Glomerular visceral epithelial cell (primary cell): ENCODE data around the gene NKAIN4.
A peak's percentile ranks its signal among the peaks of the same experiment; 100 is the strongest.
"Not testable (repeated sequence)": the region's sequence is repeated elsewhere in the genome, so short reads cannot be mapped to it uniquely, and the experiment has no call there.

Experiments used
- DNase-seq: peaks from one replicate; pipeline ENCODE4 v3.0.0-alpha.2; 2016; ENCODE audit errors: extremely low spot score

NKAIN4 gene

DNA sequence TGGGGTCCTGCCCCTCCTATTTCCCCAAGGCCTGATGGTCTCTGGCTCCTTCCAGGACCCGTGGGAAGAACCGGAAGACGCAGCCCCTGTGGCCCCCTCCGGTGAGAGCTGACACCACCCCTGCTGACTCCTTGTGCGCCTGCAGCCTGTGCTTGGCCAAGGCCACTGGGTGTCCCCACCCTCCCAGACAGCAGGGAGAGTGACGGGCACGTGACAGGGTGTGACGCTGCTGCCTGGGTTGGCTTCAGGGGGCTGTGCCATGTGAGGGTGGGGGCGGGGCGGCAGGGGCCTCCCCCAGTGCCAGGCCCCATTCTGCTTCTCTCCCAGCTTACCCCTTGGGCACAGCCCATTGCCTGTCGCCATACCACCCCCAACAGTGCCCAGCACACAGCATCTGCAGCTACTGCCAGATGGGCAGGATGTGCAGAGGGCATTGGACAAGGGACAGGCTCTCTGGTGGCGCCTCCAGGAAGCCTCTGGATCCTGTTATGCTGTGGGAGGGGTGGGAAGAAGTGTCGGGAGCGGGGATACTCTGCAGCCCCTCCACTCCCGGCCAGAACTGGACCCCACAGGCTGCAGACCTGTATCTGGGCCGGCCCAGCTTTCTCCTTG is 15.6 kb downstream of the NKAIN4 start:
- DNase-seq, result no peak

DNA sequence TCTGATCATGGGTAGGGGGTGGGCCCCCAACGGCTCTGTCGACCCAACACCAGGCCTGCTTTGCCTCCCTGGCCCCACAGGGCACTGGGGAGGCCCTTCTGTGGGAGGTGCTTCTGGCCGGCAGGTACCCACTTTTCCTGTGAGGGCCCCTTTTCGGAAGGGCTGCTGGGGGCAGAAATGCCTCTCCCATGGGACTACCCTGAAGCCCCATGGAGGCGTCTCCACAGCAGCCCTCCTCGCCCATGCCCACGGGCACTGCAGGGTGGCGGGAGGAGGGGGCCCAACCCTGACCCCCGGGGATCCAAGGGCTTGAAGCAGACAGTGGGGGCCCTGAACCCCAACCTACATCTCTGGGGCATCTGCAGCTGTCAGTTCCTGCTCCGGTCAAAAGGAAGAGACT is 16.2 kb downstream of the NKAIN4 start:
- DNase-seq, result no peak

DNA sequence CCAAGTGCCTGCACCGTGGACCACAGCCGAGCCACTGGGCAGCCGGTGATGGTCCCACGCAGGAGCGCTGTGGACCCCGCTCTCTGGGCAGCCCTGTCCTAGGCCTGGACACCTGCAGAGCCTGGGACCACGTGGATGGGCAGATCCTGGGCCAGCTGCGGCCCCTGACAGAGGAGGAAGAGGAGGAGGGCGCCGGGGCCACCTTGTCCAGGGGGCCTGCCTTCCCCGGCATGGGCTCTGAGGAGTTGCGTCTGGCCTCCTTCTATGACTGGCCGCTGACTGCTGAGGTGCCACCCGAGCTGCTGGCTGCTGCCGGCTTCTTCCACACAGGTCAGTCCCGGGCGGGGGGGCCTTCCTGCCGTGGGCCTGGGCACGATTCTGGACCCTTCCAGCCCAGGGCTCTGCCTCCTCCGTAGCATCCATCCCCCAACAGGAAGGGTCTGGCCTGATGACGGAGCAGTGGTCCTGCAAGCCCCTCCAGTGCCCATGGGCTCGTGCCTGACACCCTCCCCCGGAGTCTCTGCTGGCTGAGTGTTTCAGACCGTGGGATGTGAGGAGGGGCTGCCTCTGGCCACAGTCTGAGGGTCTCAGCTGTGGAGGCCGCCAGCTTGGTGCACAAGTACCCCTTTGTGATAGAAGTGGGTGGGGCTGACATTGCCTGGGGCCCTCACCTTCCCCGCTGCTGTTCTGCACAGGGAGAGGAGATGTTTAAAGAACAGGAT is 18.0 kb downstream of the NKAIN4 start:
- no peak for DNase-seq

DNA sequence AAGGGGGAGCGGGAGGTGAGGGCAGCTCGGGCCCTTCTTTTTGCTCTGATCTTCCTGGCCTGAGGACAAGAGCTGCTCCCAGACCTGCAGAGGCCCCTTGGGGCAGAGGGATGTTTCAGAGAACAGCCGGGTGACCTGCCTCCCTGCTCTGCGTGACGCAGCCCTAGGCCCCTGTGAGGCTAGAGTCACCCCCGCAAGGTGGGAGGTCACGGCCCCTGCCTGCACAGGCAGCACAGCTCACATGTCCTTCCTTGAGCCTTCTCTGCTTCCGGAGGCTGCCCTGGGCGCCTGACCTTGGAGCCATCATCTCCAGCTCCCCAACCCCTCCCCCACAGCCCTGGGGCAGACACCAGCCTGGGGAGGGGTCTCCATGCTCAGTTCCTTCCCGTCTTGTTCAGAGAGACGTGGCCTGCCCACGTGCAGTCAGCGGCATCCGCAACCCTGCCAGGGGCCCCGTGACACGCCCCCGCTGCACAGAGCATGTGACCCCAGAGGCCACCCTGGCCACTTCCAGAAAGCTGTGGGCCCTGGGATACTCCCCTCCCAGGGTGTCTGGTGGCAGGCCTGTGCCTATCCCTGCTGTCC is 18.8 kb downstream of the NKAIN4 start, which contains the start of gene BIRC7:
Gene BIRC7, plus strand, starts transcription at position 507 of the 585 bp plus-strand sequence. CDS start 192 bp downstream, outside the sequence.
- no peak for DNase-seq

DNA sequence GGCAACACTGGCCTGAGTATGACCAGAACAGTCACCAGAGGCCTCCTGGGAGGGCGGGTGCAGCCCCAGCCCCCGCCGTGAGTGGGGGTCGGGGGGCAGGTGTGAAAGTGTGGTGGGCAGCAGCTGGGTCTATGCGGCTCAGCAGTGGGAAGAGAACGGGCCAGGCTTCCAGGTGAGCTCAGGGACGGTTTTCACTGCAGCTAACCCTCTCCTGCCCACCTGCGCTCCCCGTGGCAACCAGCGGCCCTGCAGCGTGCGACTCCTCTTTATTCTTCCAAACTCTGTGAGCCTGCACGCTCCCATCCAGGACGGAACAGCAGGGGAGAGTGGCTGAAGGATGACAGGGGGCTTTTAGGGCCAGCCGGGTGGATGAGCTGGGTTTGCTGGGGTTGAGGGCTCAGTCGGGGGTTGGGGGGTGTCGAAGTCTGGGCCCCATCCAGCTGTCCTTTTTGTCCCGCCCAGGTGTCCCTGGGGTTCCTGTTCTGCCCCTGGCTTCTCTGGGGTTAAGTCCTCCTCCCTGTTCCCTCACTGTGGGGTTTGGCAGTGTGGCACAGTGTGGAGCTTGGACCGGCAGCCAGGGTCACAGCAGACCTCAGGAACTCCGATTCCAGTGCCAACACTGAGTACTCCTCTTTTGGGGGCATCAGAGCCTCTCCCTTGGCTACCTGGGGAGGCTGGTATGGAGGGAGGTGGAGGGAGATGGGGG is 19.4 kb downstream of the NKAIN4 start:
- no peak for DNase-seq

DNA sequence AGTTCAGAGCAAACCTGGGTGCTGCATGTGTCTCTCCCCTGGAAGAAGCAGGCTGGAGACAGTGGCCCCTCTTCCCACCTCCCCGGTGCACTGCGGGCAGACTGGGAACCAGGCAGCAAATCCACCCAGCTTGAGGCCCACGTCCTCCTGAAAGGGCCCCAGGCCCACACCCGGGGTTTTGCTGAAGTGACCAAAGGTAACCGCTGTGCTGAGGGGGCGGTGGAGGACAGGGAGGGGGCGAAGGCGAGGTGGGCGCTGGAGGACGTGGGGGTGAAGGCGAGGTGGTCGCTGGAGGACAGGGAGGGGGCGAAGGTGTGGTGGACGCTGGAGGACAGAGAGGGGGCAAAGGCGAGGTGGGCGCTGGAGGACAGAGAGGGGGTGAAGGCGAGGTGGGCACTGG is 20.3 kb downstream of the NKAIN4 start:
- DNase-seq, result no peak

DNA sequence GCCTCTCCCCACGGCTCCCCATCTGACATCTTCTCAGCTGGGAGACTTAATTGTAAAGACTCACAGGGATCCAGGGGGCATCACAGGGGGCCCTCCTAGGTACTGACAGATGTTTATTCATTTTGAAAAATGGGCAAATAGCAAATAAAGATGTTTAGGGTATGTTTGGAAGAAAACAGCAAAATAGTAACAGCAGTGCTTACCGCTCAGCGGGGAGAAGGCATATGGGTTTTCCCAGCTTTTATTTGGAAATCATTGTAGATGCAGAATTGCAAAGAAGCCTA is 21.3 kb downstream of the NKAIN4 start:
- no peak for DNase-seq

DNA sequence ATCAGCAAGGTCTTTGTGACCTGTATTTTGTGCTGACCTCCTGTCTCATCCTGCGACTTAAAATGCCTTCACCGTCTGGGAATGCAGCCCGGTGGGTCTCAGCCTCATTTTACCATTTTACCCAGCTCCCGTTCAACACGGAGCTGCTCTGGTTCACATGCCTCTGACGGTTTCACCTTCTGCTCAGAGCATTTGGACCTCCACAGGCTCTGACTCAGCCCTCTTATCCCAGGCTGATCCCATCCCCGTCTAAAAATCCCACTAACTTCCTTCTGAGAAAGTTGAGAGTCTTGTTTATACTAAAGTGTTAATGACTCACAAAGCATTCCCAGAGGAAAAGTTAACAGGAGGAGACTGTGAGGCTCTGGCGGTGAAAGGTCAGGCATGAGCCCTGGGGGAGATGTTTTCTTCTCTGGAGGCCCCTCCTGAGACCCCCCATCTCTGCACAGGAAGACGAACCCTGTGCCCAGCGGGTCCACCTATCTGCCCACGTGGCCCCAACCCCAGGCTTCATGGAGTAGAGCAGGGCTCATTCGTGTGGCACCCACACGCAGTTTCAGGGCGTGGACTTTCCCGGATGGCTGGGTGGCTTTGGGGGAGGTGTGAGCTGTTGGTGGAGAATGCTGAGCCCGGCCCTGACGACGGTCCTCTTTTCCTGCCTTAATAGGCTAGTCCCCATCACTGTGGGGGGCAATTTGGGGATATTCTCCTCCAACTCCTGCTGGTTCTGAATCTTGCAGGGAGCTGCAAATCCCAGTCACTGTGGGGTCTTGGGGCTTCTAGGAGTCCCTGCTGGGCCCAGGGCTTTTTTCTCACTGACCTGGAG is 21.8 kb downstream of the NKAIN4 start:
- peak; percentile 98 for DNase-seq

DNA sequence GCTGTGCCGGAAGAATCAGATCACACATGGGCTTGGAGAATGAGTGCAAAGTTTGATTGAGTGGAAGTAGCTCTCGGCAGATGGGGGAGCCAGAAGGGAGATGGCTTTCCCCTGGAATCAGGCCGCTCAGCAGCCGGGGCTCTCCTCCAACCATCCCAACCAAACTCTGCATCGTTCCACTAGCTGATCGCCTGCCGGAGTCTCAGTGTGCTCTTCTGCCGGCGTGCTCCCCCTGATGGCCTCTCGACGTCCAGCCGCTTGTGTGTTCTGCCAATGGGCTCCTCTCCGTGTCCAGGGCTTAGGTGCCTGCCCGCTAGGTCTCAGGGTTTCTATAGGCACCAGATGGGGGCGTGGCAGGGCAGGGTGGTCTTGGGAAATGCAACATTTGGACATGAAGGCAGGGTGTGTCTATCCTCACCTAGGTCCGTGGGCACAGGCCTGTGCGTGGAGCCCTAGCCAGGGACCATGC is 23.4 kb downstream of the NKAIN4 start:
- DNase-seq, result peak; percentile 58

DNA sequence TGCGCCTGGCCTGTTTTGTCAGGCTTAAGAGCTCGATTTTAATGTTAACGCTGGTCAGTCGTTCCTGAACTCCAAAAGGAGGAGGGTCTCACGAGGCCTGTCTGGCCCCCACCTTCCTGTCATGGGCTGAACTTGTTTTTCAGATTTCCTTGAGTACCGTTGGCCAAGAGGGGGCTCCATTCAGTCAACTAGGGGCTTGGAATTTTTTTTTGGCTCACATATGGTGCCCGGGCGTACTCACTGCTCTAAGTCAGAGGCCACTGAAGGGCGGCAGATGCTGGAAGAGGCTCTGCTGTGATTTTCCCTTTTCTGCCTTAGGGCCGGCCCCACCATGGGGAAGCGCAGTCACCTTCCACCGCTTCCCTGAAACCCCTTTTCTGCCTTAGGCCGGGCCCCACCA is 25.5 kb downstream of the NKAIN4 start:
- DNase-seq, result no peak

DNA sequence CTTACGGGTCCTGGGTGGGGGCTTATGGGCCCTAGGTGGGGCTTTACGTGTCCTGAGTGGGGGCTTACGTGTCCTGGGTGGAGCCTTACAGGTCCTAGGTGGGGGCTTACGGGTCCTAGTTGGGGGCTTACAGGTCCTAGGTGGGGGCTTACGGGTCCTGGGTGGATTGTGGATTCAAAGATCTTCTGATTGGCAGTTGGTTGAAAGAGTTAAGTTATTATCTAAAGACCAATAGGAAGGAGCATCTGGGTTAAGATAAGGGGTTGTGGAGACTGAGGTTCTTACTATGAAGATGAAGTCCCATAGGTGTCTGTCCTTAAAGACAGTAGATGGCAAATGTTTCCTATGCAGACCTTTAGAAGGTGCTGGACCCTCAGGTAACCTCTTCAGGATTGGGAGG is 27.0 kb downstream of the NKAIN4 start:
- DNase-seq, result no peak

DNA sequence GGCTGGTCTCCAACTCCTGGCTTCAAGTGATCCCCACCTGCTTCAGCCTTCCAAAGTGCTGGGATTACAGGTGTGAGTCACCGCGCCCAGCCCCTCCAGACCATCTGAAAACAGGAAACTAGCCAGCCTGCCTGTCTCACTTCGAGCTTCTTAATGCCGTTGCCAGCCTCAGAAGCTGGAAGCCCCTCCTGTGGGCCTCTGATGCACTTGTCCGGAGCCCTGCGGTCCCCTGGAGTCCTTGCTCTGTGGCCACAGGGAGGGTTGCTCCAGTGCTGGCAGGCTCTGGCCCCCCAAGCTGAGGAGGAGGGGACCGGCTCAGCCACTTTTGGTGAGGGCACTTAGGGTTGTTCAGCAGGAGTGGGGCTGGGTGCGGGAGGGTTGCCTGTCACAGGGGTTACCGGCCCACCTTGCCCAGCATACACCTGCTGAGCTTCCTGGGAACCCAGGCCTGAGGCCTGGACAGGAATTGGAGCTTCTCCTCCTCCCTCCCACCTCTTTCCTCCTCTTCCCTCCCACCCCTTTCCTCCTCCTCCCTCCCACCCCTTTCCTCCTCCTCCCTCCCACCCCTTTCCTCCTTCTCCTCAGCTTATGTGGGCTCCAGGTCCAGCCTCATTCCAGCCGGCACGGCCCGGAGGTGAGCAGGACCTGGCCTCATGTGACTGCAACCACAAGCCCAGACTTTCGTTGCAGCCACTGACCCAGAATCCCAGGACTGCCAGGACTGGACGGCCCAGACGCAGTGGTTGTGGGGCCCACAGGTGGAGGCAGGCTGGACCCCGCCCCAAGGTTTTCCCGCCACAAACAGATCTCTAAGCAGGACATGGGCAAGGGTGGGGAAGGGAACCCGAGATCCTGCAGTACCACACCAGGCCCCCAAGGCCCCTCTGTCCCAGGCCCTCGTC is 28.0 kb downstream of the NKAIN4 start:
- DNase-seq, result peak; percentile 76

DNA sequence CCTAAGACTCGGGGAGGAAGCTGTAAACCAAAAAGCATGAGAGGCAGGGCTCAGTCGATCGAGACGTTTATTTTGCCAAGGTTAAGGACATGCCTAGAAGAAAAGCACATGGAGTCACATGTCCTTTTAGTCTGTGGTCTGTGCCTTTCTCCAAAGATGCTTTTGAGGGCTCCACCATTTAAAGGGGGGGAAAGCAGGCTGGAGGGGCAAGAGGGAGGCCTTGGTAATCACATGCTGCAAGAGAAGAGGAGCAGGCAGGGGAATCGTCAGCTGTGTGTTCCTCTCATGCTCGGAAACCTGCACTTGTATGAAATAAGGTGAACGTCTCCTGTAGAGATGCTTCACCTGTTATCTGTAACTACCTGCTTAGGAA is 29.2 kb downstream of the NKAIN4 start:
- no peak for DNase-seq

DNA sequence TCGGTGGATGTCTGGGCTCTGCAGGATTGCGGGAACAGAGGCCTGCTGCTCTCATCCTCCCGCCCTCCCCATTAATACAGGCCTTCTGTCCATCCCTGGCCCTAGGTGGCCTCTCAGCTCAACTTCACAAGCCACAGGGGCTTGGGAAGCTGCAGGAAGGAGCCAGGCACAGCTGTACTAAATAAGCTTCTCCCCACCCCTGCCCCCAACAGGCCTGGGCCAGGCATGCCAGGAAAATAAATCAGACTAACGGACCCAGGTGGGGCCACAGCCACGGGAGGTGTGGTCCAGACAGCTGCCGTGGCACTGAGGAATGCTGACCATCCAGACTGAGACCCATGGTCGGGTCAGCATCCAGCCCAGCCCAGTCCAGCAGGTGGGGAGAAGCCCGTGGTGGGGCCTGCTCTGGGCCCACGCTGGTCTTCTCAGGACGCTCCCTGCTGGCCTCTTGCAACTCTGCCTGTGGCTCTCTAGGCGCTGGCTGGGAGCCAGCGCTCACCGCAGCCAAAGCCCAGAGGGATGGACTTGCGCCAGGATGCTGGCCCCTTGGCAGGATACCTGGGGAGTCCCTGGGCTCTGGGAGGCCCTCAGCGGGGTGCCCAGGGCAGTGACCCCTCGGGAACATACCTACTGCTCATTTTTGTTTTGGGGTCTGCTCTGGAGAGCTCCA is 29.7 kb downstream of the NKAIN4 start:
- peak; percentile 99 for DNase-seq

DNA sequence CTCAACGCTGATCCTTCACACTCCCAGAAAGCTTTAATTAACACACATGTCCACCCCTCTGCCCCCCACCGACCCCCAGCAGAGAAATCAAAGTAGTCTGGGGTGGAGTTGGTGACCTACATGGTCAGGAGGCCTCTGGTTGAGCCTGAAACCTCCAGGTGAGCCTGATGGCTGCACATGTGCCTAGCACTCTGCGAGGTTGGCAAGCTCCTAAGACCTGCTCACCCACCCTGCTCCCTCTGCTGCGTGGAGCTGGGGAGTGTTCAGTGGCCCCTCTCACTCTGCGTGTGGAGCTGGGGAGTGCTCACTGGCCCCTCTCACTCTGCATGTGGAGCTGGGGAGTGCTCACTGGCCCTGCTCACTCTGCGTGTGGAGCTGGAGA is 30.4 kb downstream of the NKAIN4 start:
- no peak for DNase-seq

DNA sequence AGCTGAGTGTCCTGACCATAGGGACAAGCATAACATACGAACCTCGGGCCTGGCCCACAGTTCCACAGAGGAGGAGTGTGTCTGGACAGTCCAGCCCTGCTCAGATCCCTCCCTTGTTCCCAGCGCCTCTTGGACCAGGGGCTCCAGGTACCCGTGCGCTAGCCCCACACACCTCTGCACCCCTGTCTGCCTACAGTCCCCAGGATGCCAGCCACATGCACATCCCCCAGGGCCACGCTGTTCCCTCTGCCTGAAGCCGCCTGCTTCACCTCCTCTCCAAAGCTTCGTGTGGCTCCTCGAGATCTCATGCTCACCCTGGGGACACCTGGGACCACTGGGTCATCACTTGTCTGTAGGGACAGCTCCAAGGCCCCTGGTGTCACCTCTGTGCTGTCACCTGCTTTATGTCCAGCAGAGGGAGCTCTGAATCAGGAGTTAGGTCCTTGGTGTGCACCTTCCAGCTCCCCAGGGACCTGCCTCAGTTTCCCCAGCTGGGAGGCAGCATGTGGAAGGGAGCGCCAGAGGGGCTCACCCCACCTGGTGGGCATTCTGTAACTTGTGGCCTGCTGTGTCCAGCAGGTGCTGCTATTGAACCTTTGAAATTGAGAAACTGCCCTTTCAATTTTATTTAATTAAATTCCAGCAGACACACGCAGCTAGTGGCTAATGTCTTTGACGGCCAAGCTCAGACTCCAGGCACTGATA is 31.0 kb downstream of the NKAIN4 start:
- DNase-seq, result peak; percentile 57

DNA sequence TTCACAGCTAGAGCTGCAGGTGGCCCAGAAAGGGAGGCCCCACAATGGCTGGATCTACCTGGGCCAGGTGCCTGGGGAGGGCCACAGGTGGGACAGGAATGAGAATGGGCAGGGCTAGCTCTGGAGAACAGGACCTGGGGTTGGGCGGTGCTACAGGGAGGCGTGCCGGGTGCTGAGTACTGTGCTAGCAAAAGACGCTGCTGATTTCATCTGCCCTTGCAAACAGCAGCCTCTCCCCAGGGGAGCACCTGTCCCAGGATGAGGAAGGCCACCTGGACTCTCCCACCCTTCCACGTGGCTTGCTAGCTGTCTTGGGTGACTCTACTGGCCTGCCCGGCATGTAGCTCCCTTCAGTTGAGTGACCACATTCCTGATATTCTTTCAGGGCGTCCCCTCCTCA is 31.7 kb downstream of the NKAIN4 start:
- peak; percentile 35 for DNase-seq

DNA sequence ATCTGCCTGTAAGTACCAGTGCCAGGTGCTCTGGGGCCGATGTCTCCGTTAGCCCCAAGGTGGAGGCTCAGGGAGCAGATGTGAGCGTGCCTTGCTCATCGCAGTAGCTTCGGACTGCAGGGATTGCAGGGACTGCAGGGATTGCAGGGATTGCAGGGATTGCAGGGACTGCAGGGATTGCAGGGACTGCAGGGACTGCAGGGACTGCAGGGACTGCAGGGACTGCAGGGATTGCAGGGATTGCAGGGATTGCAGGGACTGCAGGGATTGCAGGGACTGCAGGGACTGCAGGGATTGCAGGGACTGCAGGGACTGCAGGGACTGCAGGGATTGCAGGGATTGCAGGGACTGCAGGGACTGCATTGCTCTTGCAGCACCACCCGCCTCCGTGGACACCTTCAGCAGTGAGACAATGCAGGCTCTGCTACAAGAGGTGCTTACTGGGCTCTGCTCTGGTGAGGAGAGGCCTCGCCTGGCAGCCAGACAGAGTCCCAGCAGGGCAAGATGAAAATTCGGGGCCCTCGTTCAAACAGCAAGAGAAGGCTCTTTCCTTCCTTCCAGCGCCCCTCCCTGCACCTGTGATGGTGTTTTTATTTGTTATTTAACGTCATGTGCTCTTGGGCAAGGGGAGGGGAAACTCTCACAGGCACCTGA is 32.7 kb downstream of the NKAIN4 start:
- DNase-seq, result not testable (repeated sequence)
